Ishikawa (cell line): ENCODE data around the gene TTC31.

Experiments used
- CEBPB ChIP-seq: IDR thresholded peaks from 2 replicates; pipeline ENCODE4 v1.6.1; 2012
- CREB1 ChIP-seq: IDR thresholded peaks from 2 replicates; pipeline ENCODE4 v1.6.1; 2012; ENCODE audit warnings: low read depth
- EGR1 ChIP-seq: IDR thresholded peaks from 2 replicates; pipeline ENCODE4 v1.6.1; 2012
- EP300 ChIP-seq: IDR thresholded peaks from 2 replicates; pipeline ENCODE4 v1.6.1; 2012; ENCODE audit warnings: borderline replicate concordance
- FOXM1 ChIP-seq: IDR thresholded peaks from 2 replicates; pipeline ENCODE4 v1.6.1; 2012; ENCODE audit warnings: low read depth, borderline replicate concordance
- NFIC ChIP-seq: IDR thresholded peaks from 2 replicates; pipeline ENCODE4 v1.6.1; 2012
- RAD21 ChIP-seq: IDR thresholded peaks from 2 replicates; pipeline ENCODE4 v1.6.1; 2012; ENCODE audit warnings: low read depth
- TAF1 ChIP-seq: IDR thresholded peaks from 2 replicates; pipeline ENCODE4 v1.6.1; 2012; ENCODE audit warnings: low read depth, mild to moderate bottlenecking
- TCF12 ChIP-seq: IDR thresholded peaks from 2 replicates; pipeline ENCODE4 v1.6.1; 2012; ENCODE audit warnings: low read depth
- TEAD4 ChIP-seq: IDR thresholded peaks from 2 replicates; pipeline ENCODE4 v1.6.1; 2012
- YY1 ChIP-seq: IDR thresholded peaks from 2 replicates; pipeline ENCODE4 v1.6.1; 2012; ENCODE audit warnings: low read depth
- ZBTB7A ChIP-seq: IDR thresholded peaks from 2 replicates; pipeline ENCODE4 v1.6.1; 2012; ENCODE audit warnings: low read depth
- TF ChIP-seq, protein P1 (sequence below): IDR thresholded peaks from 2 replicates; pipeline ENCODE4 v1.6.1; 2012
- TF ChIP-seq, protein P2 (sequence below): IDR thresholded peaks from 2 replicates; pipeline ENCODE4 v1.6.1; 2012
- TF ChIP-seq, protein P3 (sequence below): IDR thresholded peaks from 2 replicates; pipeline ENCODE4 v1.6.1; 2012; ENCODE audit warnings: low read depth, mild to moderate bottlenecking

Gene TTC31

DNA sequence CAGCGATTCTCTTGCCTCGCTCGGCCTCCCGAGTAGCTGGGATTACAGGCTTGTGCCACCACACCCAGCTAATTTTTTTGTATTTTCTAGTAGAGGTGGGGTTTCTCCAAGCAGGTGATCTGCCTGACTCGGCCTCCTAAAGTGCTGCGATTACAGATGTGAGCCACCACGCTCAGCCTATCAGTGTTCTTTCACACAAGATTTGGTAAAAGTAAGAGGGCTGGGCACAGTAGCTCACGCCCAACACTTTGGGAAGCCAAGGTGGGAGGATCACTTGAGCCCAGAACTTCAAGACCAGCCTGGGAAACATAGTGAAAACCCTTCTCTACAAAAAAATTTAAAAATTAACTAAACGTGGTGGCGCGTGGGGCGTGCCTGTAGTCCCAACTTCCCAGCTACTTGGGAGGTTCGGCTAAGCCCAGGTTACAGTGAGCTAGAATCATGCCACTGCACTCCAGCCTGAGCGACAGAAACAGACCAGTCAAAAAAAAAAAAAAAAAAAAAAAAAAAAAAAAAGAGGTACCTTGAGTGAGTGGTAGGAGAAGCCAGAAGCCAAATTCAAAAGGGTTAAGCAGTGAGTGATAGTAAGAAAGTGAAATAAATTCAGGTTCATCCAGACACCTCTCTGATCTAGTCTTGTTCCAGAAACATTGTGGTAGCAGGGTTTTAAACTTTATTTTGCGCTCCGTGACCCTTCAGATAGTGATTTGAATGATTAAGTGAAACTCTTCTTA, 11.4 kb upstream of the TTC31 start:
- TF ChIP-seq RAD21 (no peak), NFIC (no peak), CEBPB (no peak), EGR1 (no peak), TCF12 (no peak), TEAD4 (no peak), CREB1 (no peak), TAF1 (no peak), EP300 (no peak), YY1 (no peak)
- TF ChIP-seq, protein P1, sequence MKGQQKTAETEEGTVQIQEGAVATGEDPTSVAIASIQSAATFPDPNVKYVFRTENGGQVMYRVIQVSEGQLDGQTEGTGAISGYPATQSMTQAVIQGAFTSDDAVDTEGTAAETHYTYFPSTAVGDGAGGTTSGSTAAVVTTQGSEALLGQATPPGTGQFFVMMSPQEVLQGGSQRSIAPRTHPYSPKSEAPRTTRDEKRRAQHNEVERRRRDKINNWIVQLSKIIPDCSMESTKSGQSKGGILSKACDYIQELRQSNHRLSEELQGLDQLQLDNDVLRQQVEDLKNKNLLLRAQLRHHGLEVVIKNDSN = no peak

DNA sequence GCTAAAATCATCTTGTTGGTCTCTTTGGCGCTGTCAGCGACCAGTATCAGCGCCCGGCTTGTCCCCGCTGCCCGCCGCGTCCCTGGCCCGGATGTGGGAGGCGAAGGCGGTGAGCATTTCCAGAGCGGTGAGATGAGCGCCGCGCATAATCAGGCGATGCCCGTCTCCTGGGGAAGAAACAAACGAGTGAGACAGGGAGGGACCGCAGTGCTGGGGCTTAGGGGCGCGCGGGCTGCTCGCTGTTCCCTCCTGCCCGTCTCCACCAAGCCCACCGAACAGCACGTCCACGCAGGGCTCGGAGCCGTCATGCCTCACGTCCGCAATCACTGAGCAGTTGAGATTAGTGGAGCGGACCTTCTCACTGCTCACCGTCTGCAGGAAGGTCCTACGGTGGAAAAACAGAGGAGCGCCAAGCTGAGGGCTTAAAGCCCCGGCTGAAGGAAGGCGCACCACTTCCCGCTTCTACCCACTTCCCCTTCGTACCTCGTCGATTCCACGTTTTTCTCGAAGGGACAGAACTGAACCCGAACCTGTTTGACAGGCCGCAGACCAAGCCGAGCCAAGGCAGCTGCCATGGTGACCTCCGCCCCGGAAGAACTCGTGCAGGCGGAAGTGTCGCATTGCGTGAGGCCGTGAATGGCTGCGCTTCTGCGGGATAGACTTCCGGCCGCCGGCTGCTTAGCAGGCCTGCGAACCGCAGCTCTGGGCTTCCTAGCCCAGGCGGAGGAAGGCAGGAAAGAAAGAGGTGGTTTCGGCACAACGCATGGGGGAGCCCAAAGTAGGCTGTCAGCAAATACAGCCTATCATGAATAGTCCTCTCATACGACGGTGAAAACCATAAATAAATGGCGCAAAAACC, 10.6 kb upstream of the TTC31 start, which contains the start of gene MRPL53:
Gene MRPL53 (minus strand): TSS at position 595 of the 859 bp plus-strand sequence. CDS start 20 bp downstream, at position 575.
- TF ChIP-seq, protein P1 = no peak; the same call in 1 of the 2 replicates
- TF ChIP-seq EGR1 = peak; percentile 61
- TF ChIP-seq TAF1 = peak; percentile 86
- TF ChIP-seq RAD21 = no peak
- peak; percentile 97 for TF ChIP-seq YY1
- peak; percentile 81 for TF ChIP-seq CREB1
- peak; percentile 54 for TF ChIP-seq TEAD4
- peak; percentile 53 for TF ChIP-seq NFIC
- TF ChIP-seq, protein P2, sequence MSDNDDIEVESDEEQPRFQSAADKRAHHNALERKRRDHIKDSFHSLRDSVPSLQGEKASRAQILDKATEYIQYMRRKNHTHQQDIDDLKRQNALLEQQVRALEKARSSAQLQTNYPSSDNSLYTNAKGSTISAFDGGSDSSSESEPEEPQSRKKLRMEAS = peak; percentile 91
- peak; percentile 44; the same call in 1 of the 2 replicates for TF ChIP-seq EP300
- TF ChIP-seq TCF12 = peak; percentile 78
- no peak for TF ChIP-seq ZBTB7A
- peak; percentile 24; the same call in 1 of the 2 replicates for TF ChIP-seq CEBPB

DNA sequence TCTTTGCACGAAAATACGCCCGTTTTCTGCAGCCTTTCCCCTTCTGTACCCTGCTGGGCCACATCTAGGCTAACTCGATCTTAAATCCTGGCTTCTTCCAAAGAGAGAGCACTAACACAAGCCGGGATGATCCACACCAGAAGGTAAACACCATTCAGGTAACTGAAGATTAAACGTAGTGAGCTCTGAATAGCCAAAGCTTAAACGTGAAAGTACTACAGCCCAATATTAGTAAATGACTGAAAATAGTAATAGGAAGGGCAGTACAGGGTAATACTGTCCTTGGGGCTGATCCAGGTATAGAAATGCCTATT, 10.0 kb upstream of the TTC31 start:
- TF ChIP-seq TCF12 = no peak
- TF ChIP-seq CEBPB = no peak
- TF ChIP-seq, protein P3, sequence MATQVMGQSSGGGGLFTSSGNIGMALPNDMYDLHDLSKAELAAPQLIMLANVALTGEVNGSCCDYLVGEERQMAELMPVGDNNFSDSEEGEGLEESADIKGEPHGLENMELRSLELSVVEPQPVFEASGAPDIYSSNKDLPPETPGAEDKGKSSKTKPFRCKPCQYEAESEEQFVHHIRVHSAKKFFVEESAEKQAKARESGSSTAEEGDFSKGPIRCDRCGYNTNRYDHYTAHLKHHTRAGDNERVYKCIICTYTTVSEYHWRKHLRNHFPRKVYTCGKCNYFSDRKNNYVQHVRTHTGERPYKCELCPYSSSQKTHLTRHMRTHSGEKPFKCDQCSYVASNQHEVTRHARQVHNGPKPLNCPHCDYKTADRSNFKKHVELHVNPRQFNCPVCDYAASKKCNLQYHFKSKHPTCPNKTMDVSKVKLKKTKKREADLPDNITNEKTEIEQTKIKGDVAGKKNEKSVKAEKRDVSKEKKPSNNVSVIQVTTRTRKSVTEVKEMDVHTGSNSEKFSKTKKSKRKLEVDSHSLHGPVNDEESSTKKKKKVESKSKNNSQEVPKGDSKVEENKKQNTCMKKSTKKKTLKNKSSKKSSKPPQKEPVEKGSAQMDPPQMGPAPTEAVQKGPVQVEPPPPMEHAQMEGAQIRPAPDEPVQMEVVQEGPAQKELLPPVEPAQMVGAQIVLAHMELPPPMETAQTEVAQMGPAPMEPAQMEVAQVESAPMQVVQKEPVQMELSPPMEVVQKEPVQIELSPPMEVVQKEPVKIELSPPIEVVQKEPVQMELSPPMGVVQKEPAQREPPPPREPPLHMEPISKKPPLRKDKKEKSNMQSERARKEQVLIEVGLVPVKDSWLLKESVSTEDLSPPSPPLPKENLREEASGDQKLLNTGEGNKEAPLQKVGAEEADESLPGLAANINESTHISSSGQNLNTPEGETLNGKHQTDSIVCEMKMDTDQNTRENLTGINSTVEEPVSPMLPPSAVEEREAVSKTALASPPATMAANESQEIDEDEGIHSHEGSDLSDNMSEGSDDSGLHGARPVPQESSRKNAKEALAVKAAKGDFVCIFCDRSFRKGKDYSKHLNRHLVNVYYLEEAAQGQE = no peak
- TF ChIP-seq EGR1 = no peak

DNA sequence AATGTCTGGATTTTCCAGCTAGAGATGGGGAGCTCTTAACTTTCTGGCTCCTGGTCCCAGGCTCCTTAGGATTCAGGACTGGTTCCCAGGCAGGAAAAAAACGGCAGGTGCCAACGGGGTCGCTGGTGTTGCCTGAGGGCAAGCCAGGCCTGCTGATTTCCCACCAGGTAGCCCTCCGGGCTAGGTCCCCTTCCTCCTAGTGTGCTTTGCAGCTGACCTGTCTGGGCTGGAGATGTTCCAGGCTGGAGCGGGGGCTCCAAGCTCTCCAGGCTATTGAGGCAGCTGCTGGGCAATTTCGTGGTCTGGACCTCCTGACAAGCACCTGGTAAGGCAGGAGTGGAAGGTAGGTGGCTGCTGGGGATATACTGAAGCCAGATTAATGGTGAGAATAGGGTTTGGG, 8.4 kb upstream of the TTC31 start:
- TF ChIP-seq ZBTB7A = no peak
- no peak for TF ChIP-seq EGR1
- TF ChIP-seq CREB1 = no peak
- no peak for TF ChIP-seq NFIC
- TF ChIP-seq, protein P1 = no peak

DNA sequence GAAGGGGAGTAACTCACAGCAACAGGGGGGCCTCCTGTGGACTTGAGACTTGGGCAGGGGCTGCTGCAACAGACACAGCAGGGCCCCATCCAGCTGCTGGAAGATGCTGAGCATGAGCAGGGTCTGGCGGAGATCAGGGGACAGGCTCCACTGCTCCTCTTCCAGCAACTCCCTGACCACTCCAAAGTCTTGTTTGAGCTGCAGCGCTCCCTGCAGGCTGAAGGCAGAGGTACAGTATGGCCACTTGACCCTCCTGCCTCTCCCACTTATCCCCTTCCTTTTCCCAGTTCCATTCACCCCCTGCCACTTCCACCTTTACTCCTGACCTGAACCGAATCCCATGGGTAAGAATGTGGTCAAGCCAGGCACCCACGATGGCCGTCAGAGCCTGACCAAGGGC, 8.0 kb upstream of the TTC31 start:
- TF ChIP-seq TAF1 (no peak), RAD21 (no peak), CEBPB (no peak), EGR1 (no peak), FOXM1 (no peak), TEAD4 (no peak), YY1 (no peak), TCF12 (no peak), EP300 (no peak), NFIC (no peak), CREB1 (no peak)
- TF ChIP-seq, protein P3 = no peak
- TF ChIP-seq, protein P1 = no peak
- TF ChIP-seq, protein P2 = no peak
